LNCaP clone FGC (cell line): ENCODE measurements around the gene NIPA2.
"Not testable (repeated sequence)": the region's sequence is repeated elsewhere in the genome, so short reads cannot be mapped to it uniquely, and the experiment has no call there.

Experiments
- DNase-seq: peaks from one replicate; pipeline ENCODE4 v3.0.0-alpha.2; 2011; ENCODE audit warnings: low read depth
- H3K4me3 ChIP-seq: 2 replicates; pipeline ENCODE4 v1.5.1; 2011; ENCODE audit warnings: mild to moderate bottlenecking, low read depth, low read length, control low read depth
- CTCF ChIP-seq: IDR thresholded peaks from 2 replicates; pipeline ENCODE4 v1.5.1; 2012; ENCODE audit warnings: mild to moderate bottlenecking; ENCODE audit not compliant: control insufficient read depth, insufficient read depth; ENCODE audit errors: extremely low read depth

Gene NIPA2

GRCh38 chr15:22838292-22839042 lies at the start of gene NIPA2:
Gene NIPA2 (plus strand): TSS chr15:22838666. CDS start chr15:22851732, 13,066 bp downstream.
- peak within 1 kb of the TSS; percentile 93 for H3K4me3 ChIP-seq
- peak; percentile 25; the same call in 1 of the 2 replicates for TF ChIP-seq CTCF
- peak; percentile 93 for DNase-seq

- H3K4me3 ChIP-seq: no peak overlapping the region
- DNase-seq: no peak
- TF ChIP-seq CTCF: no peak
Observed at GRCh38 chr15:22794063-22794462, 44.4 kb upstream of the NIPA2 start.

GRCh38 chr15:22794621-22795167 lies 43.8 kb upstream of the NIPA2 start:
- DNase-seq: no peak
- no peak for TF ChIP-seq CTCF
- no peak overlapping the region for H3K4me3 ChIP-seq

GRCh38 chr15:22795206-22796063 lies 43.0 kb upstream of the NIPA2 start:
- H3K4me3 ChIP-seq: no peak overlapping the region
- TF ChIP-seq CTCF: no peak
- DNase-seq: no peak

DNA sequence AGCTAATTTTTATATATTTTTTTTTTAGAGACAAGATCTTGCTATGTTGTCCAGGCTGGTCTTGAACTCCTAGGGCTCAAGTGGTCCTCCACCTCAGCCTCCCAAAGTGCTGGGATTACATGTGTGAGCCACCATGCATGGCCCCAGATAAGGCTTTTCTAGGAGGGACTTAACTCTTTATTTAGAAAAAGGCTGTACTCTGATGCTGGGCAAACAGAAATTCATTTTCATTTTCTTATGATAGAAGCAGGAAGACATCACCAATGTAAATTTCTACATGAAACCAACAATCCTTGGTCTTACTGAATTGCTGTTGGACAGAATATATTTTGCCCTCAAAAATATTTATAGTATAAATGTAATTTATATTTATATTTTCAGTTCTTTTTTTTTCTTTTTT lies 42.4 kb upstream of the NIPA2 start:
- TF ChIP-seq CTCF: no peak

DNA sequence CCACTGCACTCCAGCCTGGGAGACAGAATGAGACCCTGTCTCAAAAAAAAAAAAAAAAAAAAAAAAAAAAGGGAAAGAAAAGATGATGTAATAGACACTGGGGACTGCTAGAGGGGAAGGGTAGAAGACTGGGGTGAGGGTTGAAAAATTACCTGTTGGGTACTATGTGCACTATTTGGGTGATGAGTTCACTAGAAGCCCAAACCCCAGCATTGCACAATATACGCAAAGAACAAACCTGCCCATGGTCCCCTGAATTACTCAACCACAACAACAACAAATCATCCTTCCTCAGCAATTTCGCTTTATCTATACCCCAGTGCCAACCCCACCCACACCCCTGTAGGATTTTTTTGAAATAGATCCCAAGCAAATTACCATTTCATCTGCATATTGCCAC lies 38.6 kb upstream of the NIPA2 start:
- no peak overlapping the region for H3K4me3 ChIP-seq
- TF ChIP-seq CTCF: no peak
- no peak for DNase-seq

More for the DNA sequence above, 42.4 kb upstream of the NIPA2 start:
- H3K4me3 ChIP-seq: no peak overlapping the region
- no peak for DNase-seq

GRCh38 chr15:22803006-22803405 lies 35.5 kb upstream of the NIPA2 start:
- DNase-seq, H3K4me3 ChIP-seq: not testable (repeated sequence)
